DMS114 treated with DMSO at 0.1 percent for 48 hours (cell line): ENCODE measurements around the gene MACF1.
"Not testable (repeated sequence)": the region's sequence is repeated elsewhere in the genome, so short reads cannot be mapped to it uniquely, and the experiment has no call there.

Experiments
- DNase-seq: peaks from one replicate; lab custom pipeline; 2025; ENCODE audit not compliant: unreplicated experiment; lab: John Stamatoyannopoulos, UW

MACF1 gene

DNA sequence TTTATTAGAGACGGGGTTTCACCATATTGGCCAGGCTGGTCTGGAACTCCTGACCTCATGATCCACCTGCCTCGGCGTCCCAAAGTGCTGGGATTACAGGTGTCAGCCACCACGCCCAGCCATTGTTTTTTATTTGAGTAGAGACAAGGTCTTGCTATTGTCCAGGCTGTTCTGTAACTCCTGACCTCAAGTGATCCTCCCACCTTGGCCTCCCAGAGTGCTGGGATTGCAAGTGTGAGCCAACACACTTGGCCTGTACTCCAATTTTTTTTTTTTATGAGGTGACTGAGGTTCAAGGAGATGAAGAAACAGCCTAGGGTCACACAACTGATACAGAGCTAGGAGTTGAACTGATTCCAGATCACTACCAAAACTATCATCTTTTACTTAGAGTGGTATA is 245.5 kb downstream of the MACF1 start:
- not testable (repeated sequence) for DNase-seq

DNA sequence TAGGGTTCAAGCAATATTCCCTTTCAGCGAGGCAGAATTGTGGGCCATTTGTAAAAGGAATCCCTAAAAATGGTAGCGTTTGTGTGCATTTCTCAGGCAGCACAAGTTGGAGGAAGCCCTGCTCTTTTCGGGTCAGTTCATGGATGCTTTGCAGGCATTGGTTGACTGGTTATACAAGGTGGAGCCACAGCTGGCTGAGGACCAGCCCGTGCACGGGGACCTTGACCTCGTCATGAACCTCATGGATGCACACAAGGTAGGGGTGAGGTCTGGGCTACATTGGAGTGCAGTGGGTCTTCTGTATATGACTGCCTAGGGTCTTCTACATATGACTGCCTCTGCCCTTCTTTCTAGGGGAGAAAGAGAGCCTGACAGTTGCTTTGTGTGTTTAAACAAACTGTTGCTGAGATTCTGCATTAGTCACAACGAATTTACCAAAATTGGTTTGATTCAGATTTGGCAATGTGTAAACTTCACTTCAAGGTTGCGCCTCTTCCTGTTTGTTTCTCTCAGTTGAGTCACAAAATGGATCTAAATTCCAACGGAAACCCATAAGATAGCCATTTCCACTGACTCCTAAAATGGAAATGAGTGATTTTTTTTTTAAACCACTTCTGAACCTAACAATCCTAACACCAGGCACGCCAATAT is 246.6 kb downstream of the MACF1 start:
- DNase-seq = no peak

DNA sequence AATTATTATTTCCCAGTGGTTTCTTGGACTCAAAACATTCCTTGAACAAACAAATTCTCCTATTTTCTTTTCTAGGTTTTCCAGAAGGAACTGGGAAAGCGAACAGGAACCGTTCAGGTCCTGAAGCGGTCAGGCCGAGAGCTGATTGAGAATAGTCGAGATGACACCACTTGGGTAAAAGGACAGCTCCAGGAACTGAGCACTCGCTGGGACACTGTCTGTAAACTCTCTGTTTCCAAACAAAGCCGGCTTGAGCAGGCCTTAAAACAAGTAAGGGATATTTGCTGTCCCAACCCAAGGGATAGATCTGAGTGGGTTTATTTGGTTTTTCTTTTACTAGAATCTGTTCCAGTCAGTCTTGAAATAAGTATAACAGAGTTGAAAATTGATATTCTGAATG is 247.6 kb downstream of the MACF1 start:
- no peak for DNase-seq

DNA sequence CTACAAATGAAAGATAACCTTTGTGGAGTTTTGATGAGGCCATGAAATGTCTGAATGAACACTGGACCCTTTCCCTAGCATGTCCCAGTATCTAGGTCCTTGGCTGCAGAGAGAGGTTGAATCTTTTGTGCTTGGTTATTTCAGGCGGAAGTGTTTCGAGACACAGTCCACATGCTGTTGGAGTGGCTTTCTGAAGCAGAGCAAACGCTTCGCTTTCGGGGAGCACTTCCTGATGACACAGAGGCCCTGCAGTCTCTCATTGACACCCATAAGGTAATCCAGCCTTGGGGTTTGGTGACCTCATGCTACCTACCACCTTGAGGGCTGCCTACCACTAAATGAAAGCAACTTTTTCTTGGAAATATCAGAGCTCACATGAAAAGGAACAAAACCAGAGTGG is 248.0 kb downstream of the MACF1 start:
- no peak for DNase-seq

DNA sequence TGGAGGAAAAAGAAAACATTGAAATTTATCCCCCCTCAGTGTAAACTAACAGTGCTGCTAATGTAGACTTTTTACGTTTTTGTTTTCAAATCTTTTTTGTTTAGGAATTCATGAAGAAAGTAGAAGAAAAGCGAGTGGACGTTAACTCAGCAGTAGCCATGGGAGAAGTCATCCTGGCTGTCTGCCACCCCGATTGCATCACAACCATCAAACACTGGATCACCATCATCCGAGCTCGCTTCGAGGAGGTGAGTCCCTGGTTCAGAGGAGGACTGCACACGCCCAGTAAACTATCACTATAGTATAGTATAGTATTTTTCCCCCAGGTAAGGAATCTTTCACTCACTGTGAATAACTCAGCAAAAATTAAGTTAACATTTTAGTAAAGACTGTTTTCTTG is 249.1 kb downstream of the MACF1 start:
- no peak for DNase-seq

DNA sequence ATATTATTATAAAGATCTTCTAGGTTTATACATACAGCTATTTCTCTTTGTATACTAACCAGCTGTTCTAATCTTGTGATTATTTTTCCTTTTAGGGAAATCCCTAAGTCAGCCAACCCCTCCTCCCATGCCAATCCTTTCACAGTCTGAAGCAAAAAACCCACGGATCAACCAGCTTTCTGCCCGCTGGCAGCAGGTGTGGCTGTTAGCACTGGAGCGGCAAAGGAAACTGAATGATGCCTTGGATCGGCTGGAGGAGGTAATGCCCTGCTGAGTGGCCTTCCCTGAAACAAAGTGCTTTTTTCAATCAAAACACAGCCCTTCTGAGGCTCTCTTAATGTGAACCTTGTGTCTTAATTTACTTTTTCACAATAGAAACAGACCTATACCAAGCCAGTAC is 254.5 kb downstream of the MACF1 start:
- DNase-seq = no peak

DNA sequence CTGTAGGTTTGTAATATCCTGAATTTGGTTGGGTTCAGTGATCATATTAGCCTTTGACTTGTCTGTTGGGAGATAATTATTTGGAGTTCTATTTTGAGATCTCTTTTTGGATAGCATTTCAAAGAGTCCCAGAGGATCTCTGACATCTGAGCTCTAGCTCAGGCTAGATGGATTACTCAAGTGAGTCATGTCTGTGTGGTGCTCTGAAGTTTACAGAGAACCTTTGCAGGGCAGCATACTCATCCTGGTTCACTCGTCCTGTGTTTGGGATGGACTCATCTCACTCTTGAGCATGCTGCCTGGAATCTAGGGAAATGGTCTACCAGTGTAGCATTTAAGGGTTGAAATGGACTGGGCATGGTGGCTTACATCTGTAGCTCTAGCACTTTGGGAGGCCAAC is 257.6 kb downstream of the MACF1 start:
- no peak for DNase-seq

DNA sequence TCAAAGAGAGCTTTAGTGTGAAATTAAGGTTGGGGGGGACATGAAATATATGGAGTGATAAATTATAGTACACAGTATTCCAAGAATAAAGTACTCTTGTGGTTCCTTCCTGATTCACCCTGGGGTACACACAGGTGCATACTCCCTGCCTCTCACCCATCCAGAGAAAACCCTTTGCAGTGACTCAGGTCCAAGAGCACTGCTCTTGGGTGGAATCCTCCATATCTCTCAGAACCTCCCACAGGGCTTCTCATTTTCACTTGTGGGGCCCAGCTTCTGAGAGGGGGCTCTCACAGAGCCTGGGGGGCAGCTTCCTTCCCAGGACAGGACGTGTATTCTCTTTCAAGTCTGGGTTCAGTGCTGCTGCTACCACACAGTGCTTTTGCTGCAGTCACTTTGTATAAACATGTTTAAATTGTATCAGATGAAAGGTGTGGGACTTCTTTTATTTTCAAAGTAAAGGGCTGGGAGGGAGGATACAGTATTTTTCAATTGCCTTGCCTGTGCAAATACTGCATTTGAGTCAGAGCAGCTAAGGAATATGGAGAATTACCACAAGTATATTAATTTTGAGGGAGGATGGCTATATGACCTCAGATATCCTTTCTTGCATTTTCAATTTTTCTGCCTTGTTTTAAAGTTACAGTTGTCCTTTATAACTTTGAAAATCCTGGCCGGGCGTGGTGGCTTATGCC is 262.1 kb downstream of the MACF1 start:
- no peak for DNase-seq

DNA sequence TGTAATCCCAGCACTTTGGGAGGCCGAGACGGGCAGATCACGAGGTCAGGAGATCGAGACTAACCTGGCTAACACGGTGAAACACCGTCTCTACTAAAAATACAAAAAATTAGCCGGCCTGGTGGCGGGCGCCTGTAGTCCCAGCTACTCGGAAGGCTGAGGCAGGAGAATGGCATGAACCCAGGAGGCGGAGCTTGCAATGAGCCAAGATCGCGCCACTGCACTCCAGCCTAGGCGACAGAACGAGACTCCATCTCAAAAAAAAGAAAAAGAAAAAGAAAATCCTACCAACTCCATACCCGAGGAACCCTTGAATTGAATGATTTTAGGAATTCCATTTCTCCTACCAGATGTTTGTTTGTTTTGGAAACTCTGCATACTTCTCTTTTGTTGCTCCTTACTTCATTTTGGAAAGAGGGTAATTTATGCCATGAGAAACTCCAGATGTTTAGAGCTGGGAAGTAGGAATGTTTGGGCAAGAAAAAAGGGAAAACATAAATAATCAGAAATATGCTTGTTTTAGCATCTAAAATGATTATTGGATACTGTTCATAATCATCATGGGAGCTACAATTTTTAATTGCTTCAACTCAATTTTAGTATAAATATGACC is 262.7 kb downstream of the MACF1 start:
- DNase-seq = not testable (repeated sequence)

DNA sequence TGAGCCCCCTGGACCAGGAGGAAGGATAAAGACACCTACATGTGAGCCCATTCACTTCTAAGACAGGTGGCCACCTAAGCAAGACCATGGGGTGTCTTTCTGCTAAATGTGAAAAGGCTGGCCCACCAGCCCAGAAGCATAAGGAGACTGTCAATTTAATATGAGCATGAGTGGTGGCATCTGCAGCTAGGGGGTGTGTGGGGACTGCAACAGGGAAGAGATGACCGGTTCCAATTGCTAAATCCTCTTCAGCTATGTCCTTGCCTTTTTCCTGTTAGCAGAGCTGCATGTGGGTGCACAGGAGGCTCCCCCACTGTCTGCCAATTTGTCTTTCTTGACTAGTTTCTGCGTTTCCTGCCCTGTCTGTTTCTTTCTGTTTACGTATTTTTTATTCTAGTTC is 264.7 kb downstream of the MACF1 start:
- DNase-seq = no peak

DNA sequence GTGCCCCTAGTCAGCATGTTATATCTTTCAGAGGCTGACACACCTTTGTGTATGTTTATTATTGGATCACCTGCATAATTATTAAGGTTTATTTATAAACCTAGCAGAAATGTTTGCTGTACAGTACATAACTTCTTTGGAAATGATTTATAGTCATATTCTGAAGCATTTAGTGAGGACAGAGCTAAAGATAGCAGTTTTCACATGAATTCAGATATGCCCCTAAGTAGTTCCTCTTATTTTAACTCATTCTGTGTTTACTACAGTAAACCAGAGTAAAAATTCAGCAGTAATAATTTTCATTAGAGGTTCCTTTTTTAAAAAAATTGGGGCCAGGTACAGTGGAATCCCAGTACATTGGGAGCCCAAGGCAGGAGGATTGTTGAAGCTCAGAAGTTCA is 265.5 kb downstream of the MACF1 start:
- no peak for DNase-seq

DNA sequence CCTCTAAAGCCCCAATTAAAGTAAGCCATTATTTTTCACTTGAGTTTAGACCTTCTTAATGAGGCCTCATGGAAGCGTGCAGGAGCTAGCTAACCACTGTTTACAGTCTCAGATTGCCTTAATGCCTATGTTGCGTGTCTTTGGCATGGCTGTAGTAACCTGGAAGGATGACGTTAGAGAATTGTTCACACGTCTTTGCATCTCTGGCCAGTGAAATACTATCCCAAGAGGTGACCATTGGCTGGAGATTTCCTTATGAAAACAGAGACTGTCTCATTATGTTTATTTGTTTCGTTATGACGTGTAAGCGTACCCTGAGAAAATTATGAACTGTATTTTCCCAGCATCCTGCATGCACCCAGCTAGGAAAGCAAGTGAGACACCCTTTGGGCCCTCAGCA is 268.3 kb downstream of the MACF1 start:
- DNase-seq = no peak

DNA sequence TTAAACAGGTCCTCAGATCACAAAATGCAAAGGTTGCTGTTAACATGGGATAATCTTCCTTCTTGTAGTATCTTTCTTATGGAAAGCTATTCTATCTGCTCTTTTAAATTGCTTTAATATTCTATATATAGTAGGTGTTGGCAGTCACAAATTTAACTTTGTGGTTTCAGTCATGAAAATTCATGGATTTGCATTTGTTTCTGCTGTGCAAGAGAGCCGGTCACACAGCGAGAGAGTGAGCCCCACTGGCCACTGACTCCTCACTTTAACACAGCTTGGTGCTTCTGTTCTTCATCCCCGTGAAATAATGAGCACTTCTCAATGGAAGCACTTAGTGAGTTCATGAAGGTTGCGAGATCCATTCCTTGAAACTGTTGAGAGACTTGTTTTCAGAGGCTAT is 268.8 kb downstream of the MACF1 start:
- DNase-seq = no peak

DNA sequence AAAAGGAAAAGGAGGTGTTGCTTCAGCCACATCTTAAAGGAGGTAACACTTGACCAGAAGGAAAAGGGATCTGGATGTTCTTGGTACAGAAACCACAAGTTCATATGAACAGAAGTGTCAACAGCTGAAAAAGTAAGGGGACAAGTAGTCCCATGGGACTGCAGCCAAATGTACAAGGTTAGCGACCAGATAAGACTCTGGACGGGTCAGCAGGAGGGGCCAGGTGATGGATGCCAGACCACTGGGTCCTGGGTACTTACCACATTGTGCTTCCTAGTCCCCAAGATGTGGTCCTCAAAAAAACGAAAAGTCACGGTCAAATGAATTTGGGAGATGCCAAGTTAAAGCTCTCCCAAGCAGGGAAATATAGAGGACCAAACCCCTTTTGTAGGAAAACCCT is 270.3 kb downstream of the MACF1 start:
- no peak for DNase-seq

DNA sequence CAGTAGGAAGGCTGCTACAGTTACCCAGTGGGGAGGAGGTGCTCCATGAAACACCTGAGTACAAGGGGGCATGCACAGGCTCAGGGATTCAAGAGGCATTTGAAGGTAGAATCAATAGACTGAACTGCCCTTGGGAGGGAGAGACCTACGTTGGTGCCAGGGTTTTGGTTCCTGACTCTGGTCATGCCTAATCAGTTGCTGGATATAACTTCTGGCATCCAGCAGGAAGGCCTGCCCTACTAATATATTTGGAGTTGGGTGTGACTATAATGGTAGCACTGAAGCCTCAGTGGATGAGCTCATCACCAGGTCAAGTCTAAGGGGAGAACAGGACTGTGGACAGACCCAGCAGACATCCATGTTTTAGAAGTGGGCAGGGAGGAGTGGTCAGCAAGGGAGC is 271.1 kb downstream of the MACF1 start:
- DNase-seq = not testable (repeated sequence)

DNA sequence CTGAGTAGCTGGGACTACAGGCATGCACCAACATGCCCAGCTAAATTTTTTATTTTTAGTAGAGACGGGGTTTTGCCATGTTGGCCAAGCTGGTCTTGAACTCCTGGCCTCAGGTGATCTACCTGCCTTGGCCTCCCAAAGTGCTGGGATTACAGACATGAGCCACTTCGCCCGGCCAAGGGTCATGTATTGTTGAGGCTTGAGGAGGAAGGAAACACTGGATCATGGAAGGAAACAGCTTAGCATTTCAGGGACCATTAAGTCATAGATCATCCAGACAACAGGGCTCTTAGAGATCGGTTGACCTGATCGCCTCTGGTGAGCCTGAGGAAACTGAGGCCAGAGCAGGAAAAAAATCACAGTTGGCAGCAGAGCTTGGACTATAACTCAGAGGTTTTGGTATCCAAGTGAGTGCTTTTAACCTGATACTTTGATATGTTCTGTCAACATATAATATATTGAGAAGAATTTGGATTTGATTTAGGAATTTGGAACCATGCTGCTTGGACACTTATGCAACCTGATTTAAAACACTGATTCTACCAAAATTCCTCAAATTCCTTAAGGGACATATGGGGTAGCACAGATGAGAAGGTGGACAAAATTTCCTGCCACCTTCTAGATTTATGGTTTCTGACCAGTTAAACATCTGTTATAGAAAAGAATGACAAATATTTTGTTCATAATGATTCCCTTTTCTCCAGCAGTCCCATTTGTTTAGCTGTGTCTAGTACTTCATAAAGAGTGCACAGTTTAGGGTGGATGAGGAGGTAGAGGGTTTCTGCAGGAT is 273.8 kb downstream of the MACF1 start:
- no peak for DNase-seq

DNA sequence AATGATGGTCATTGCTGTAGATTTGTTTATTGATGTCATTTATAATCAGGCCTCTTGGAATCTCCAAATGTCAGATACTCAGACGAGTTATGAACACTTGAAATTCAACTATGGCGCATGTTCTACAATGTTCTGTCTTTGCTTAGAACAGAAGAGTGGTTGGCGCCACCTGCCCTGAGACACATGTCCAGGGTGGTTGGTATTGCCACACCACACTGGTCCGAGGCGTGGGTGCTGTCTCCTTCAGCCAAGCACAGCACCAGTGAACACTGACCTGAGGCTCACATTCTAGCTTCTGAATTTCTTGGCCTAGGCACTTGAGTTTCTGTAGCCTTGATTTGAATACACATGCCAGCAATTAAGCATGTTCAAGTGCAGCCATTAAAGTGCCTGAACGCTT is 276.8 kb downstream of the MACF1 start:
- no peak for DNase-seq

DNA sequence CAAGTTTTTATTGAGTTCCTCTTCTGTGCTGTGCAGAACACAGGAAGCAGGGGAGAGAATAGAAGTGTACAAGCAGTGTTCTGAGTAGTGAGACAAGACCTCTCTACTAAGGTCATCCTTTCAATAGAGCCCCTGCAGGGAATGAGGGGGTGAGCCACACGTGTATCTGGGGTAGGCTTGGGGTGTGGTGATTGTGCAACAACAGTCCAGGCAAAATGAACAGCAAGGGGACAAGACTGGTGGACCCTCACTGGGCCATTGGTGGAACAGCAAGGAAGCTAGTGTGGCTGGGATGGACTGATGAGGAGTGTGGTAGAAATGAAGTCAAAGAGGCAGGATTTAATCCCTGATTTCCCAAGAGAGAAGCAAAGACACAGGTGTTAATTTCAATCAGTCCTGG is 278.8 kb downstream of the MACF1 start:
- no peak for DNase-seq

DNA sequence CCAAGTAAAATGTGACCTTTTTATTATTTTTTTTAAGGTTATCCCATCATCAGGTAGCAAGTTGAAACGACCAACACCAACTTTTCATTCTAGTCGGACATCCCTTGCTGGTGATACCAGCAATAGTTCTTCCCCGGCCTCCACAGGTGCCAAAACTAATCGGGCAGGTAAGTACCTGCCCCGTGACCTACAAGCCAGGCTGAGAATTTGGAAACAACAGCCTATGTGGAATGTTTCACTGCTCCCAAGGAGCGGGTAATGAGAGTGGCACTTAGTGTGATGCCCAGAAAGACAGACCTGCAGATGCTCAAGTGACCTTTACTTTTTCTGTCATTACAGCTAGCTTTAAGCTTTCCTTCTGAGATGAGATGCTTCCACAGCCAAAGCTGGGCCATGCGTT is 280.1 kb downstream of the MACF1 start:
- DNase-seq = no peak

DNA sequence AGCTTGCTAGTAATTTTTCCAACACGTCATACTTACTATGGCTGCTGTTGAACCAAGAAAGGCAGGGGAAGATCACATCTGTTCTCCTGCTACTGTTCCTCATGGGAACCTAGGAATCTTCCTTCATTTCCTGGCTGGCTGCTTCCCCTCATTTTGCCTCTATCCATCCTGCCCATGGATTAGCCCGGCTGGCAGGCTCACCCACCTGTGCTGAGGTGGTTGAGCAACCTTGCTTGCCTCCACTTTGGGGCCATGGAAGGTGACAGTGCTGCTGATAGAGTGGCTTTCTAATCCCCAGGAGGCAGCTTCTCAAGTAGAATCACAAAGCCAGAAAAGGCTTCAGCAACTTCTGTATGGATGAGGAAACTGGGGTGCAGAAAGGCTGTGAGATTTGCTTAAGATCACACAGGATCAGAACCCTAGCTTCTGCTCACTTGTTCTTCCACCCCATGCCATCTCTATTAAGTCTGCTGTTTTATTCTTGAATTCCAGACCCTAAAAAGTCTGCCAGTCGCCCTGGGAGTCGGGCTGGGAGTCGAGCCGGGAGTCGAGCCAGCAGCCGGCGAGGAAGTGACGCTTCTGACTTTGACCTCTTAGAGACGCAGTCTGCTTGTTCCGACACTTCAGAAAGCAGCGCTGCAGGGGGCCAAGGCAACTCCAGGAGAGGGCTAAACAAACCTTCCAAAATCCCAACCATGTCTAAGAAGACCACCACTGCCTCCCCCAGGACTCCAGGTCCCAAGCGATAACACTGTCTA is 280.7 kb downstream of the MACF1 start:
- DNase-seq = no peak

DNA sequence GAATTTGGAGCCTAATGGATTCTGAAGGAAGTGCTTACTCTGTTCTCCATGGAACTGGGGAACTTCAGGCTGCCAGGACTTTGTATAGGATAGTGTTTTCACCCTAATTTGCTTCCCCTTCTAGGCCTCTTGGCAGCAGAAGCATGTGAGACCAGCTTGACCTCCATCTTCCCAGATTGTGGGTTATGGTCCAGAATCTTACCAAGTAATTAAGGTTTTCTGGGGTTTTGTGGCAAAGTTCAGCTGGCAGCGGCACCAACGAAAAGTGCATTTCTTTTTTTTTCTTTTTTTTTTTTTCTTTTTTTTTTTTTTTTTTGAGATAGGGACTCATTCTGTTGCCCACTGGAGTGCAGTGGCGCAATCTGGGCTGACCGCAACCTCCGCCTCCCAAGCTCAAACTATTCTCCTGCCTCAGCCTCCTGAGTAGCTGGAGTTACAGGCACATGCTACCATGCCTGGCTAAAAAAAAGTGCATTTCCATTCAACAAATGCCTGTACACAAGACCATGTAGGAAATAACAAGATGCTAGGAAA is 283.6 kb downstream of the MACF1 start:
- DNase-seq = no peak
